Fibroblast of skin of back (primary cell): ENCODE measurements around the gene VAC14.

Experiments used
- DNase-seq: peaks from one replicate; pipeline ENCODE4 v3.0.0-alpha.2; 2013

Gene VAC14

DNA sequence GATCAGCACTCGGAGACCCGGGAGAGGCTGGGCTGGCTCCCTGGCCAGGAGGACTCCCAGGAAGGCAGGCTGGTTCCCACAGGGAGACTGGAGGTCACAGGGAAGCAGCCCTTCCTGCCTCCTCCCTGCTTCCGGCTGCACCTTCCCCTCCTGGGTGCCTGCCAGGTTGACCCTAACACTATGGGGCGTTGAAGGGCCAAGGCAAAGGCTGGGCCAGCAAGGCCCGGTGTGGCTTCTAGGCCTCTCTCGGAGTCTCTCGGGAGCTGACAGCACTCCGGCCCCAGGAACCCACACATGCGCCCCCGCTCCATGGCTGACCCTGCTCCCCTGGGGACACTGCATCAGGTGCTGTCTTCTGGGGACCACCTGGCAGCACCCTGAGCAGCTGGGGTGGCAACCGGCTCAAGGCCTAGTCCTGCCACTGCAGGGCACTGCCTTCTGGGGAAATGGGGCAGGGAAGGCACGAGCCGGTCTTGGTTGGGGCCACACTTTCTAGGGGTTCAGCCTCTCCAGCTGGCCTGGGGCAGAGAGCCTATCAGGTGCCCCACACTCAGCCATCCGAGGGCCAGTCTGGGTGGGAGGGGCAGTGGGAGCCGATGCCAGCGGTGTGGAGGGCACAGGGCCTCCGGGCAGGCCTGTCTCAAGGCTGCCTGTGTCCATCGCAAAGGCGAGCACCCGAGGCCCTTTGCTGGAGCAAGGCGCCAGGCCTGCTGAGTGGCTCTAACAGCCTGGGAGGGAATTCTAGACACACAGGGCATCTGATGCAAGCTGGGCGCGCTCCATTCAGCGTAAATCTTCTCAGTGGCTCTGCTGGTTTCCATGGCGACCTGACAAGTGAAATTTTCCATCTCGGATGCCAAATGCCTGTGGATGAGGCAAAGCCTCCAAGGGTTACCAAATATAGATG lies 109.5 kb downstream of the VAC14 start:
- DNase-seq = peak; percentile 99

GRCh38 chr16:70689970-70690891 lies 110.7 kb downstream of the VAC14 start:
- DNase-seq = peak; percentile 27

GRCh38 chr16:70689035-70689969 lies 111.7 kb downstream of the VAC14 start:
- DNase-seq = no peak

- DNase-seq = peak; percentile 29
These were observed 112.7 kb downstream of the VAC14 start for GRCh38 chr16:70688246-70688742.

DNA sequence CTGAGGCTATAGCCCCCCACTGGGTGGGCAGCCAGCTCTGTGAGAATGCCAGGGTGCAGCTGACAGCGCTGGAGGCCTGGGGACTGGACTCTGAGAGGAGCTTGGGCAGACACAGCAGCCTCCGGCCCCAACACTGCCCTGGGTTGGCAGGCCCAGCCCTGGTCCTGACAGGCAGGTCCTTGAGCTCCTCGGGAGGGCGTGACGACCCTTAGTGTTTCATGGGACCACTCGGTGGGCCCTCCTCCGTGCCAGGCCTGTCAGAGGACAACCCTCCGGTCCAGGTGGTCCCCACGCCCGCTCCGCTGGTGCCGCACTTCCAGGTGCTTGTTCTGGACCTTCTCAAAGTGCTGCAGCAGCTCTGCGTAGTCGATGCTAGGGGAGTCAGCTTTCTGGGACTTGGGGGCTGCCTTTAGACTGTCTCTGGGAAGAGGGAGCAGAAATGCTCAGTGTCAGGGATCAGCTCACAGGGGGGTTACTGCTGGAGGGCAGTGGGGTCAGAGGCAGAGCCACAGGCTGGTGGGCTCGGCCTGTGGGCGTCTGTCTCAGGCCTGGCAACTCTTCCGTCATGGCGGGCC lies 113.2 kb downstream of the VAC14 start:
- no peak for DNase-seq

DNA sequence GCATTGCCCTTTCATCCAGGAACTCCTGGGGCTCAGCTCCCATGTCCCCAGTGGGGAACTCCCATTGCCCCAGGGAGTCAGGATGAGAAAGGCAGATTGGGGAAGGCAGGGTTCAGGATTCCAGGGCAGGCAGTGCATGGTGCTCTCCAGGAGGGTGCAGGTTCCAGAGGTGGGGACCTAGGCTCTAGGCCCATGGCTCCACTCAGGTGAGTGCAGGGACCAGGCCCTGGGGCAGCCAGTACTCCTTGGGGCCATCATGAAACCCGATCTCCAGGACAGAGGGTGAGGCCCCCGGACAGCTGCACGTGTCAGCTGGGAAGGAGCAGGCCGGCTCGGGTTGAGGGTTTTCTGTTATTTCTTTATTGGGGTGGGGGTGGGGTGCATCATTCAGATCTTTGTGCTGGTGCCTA lies 113.9 kb downstream of the VAC14 start:
- DNase-seq = no peak

GRCh38 chr16:70686376-70687101 lies 114.4 kb downstream of the VAC14 start:
- no peak for DNase-seq

DNA sequence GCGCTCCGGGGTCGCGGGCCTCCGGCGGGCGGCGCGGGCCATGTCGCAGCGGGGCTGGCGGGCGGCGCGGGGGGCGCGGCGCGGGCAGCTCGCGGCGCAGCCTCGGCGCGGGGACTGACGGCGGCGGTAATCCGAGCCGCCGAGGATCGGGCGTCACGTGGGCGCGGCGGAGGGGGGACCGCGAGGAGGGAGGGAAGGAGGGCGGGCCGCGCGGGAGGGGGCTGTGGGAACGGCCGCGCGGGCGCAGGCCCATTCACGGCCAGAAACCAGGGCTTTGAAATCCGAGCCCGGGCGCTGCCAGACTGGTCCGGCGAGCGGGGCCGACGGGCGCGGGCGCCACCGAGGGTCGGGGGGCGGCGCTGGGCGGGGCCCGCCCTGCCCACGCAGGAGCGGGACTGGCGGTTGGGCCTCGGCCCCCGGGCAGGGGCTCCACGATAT lies 115.0 kb downstream of the VAC14 start, which contains the start of gene MTSS2:
Gene MTSS2, minus strand, starts transcription at position 116 of the 438 bp plus-strand sequence. CDS start 262 bp downstream, outside the sequence.
- DNase-seq = peak; percentile 88

DNA sequence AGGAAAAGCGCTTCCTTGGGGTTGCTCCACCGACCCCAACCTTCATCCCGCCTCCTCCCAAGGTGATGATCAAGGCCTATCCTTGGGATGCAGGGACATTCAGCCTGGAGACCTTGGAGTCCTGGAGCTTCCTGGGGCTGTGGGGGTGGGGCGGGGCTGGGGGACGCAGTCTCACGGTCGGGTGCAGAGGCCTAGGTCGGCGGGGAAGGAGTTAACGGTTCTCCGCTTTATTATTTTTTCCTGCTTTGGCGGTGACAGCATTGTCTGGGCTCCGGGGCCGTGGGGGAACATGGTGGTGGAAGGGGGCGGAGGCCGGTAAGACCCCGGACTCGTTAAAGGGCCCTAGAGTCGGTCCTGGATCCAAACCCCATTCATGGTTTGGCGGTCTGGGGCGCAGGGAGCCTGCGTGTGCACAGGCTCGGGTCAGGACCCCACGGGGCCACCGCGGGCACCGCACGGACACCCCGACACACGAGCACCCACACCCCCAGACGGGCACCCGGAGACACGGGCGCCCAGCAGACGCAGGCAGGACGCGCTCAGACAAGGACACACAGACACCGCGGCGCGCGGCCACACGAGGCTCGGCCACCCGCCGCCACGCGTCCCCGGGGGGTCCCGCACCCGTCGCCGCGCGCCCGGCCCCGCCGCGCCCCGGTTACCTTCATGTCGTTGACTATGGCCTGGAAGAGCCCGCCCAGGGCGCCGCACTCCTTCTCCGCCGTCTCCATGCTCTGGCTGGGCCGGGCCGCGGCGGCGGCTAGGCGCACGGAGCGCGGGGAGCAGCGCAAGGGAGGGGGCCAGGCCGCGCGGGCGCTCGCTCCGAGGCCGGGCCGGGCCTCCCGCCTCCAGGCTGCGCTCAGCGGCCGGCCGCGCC lies 115.7 kb downstream of the VAC14 start:
- DNase-seq = no peak

GRCh38 chr16:70684146-70685060 lies 116.6 kb downstream of the VAC14 start:
- no peak for DNase-seq

DNA sequence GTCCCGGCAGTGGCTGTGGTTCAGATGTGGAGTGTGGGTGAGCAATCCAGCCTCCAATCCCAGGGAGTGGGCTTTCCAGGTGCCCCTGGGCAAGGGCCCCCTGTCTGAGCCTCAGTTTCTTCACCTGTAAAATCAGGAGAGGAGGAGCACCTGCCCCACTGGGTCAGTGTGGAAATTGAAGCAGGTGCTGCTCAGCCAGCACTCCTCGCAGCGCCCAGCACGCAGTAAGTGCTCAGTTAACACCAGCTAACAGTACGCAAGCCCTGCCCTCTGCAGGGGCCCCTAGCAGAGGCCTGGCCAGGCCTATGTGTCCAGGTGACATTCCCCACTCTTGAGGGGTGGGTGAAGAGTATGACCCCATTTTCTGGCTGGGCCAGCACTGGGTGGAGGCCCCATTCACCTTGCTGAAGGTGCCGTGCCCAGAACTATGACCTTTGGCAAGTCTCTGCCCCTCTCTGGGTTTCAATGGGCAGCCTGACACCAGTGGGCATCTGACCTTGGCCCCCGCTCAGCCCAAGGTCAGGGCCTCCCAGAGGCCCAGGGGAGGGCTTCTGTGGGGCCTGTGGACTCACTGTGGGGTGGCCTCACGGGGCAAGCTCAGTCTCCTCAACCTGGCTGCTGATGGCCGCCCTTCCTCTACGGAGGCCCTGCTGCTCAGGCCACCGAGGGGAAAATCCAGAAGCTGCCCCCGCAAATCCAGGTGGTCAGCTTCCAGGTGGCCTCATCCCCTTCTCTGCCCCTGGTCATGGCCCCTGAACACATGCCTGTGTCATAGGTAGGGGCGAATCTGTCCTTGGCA lies 117.6 kb downstream of the VAC14 start:
- no peak for DNase-seq

GRCh38 chr16:70682239-70683145 lies 118.5 kb downstream of the VAC14 start:
- DNase-seq = no peak

GRCh38 chr16:70681382-70682238 lies 119.3 kb downstream of the VAC14 start:
- no peak for DNase-seq

DNA sequence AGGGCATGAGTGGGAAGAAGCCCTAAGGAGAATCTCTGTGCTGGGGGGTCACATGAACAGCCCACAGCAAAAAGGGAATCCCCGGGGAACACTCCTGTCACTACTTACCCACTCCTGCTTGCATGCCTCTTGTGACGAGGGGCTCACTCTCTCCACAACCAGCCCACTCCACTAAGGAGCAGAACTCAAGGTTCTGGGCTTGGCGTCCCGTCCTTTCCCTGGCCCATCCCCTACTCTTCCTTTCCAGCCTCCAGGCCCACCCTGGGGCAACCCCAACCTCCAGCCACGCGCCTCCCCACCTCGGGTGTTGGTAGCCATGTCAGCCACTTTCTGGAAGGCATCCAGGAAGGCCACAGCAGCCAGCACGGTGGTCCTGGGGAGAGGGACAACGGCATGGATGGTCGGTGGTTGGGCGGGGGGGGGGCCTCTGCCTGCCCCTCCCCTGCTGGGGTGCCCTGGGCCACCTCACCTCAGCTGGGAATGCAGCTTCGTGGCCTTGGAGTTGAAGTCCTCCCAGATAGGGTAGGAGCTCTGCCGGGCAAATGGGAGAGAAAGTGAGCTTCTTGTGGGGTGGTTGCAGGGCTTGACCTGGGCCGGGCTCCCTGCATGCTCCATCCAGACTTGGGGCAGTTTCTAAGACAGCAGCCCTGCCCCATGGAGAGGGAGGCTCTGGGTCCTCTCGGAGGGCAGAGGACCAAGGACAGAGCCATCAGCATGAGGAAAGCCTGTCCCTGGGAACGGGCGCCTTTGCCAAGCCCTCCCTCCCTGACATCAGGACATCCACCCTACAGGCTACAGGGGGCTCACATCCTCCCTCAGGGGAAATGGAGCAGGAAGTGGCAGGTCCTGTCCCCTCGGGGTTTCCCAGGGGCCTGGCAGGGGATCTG lies 120.2 kb downstream of the VAC14 start:
- no peak for DNase-seq
